Measurements from ENCODE around the gene SLC26A1. TPM values are rescaled to one million over a fixed set of nuclear protein-coding genes. Genes with fewer than 3 reads are reported as not detected.

SLC26A1 gene
- polyA plus RNA-seq, 1 donor, result 5.2 TPM

- DNase-seq (ENCODE audit: low read depth), result no peak
These were observed 20.2 kb upstream of the SLC26A1 start for GRCh38 chr4:1013225-1014073.

- DNase-seq (ENCODE audit: low read depth), result no peak
These were observed 19.0 kb upstream of the SLC26A1 start for GRCh38 chr4:1012034-1012739.

GRCh38 chr4:1011666-1012033, 18.4 kb upstream of the SLC26A1 start:
- no peak for DNase-seq (ENCODE audit: low read depth)

GRCh38 chr4:1011022-1011665, 17.9 kb upstream of the SLC26A1 start, which contains the start of gene FGFRL1:
FGFRL1 (plus strand) TSS chr4:1011626; CDS start chr4:1012486, 860 bp downstream.
- DNase-seq (ENCODE audit: low read depth), result no peak

GRCh38 chr4:1010395-1011021, 17.3 kb upstream of the SLC26A1 start:
- no peak for DNase-seq (ENCODE audit: low read depth)

GRCh38 chr4:1009542-1010394, 16.6 kb upstream of the SLC26A1 start:
- DNase-seq (ENCODE audit: low read depth), result no peak

- DNase-seq (ENCODE audit: low read depth), result no peak
These were observed 15.8 kb upstream of the SLC26A1 start for GRCh38 chr4:1008840-1009541.

- no peak for DNase-seq (ENCODE audit: low read depth)
These were observed 13.7 kb upstream of the SLC26A1 start for GRCh38 chr4:1006856-1007255.

- DNase-seq (ENCODE audit: low read depth), result no peak
These were observed 11.6 kb upstream of the SLC26A1 start for GRCh38 chr4:1004557-1005485.

GRCh38 chr4:1004071-1004418, 10.8 kb upstream of the SLC26A1 start:
- DNase-seq (ENCODE audit: low read depth), result no peak

- no peak for DNase-seq (ENCODE audit: low read depth)
These were observed 10.3 kb upstream of the SLC26A1 start for GRCh38 chr4:1003271-1004070.

GRCh38 chr4:1002631-1003251, 9.5 kb upstream of the SLC26A1 start:
- DNase-seq (ENCODE audit: low read depth), result no peak

GRCh38 chr4:1002131-1002630, 9.0 kb upstream of the SLC26A1 start:
- no peak for DNase-seq (ENCODE audit: low read depth)

- DNase-seq (ENCODE audit: low read depth), result no peak
These were observed 8.4 kb upstream of the SLC26A1 start for GRCh38 chr4:1001561-1002130.

GRCh38 chr4:1000686-1001260, 7.6 kb upstream of the SLC26A1 start:
- DNase-seq (ENCODE audit: low read depth), result no peak

- DNase-seq (ENCODE audit: low read depth), result no peak
These were observed 6.8 kb upstream of the SLC26A1 start for GRCh38 chr4:999882-1000425.

Measured in forelimb muscle (tissue), 1 donor.